ENCODE measurements around the gene PPP1R26. TPM values are rescaled to one million over a fixed set of nuclear protein-coding genes. Genes with fewer than 3 reads are reported as not detected.

Gene PPP1R26
- total RNA-seq, 1 donor from 2014 or later = 7.9 TPM

GRCh38 chr9:135514342-135515082, 34.9 kb downstream of the PPP1R26 start:
- no peaks in the 10 kb centered on the region for H3K27me3 ChIP-seq
- H3K4me1 ChIP-seq = no peaks in the 10 kb centered on the region
- no peak for DNase-seq (ENCODE audit: extremely low spot score in 2 of 2)
- H3K36me3 ChIP-seq = no peaks in the 10 kb centered on the region
- no peak overlapping the region for H3K4me3 ChIP-seq
- TF ChIP-seq CTCF (IDR thresholded peaks at IDR 0.05) (no peak), POLR2AphosphoS5 (IDR thresholded peaks at IDR 0.05; ENCODE audit: insufficient read depth in 1 of 2, low read depth in 1 of 2) (no peak), POLR2A (IDR thresholded peaks at IDR 0.05) (no peak)
- intact Hi-C loops (cut with DNase I) = no loop called here
- no peaks in the 10 kb centered on the region for H3K9me3 ChIP-seq
- H3K27ac ChIP-seq = no peak overlapping the region

- H3K36me3 ChIP-seq = no peaks in the 10 kb centered on the region
- H3K4me3 ChIP-seq = no peak overlapping the region
- H3K27me3 ChIP-seq = no peaks in the 10 kb centered on the region
- TF ChIP-seq POLR2A (IDR thresholded peaks at IDR 0.05) (no peak), CTCF (IDR thresholded peaks at IDR 0.05) (no peak), POLR2AphosphoS5 (IDR thresholded peaks at IDR 0.05; ENCODE audit: insufficient read depth in 1 of 2, low read depth in 1 of 2) (no peak)
- DNase-seq (ENCODE audit: extremely low spot score in 2 of 2) = no peak
- no peaks in the 10 kb centered on the region for H3K4me1 ChIP-seq
- no peaks in the 10 kb centered on the region for H3K9me3 ChIP-seq
- intact Hi-C loops (cut with DNase I) = no loop called here
- no peak overlapping the region for H3K27ac ChIP-seq
Observed at GRCh38 chr9:135515083-135515951, 35.7 kb downstream of the PPP1R26 start.

GRCh38 chr9:135516132-135516860, 36.7 kb downstream of the PPP1R26 start:
- Histone ChIP-seq H3K9me3 (no peaks in the 10 kb centered on the region), H3K4me1 (no peaks in the 10 kb centered on the region), H3K27ac (no peak overlapping the region), H3K36me3 (no peaks in the 10 kb centered on the region), H3K4me3 (no peak overlapping the region), H3K27me3 (no peaks in the 10 kb centered on the region)
- DNase-seq (ENCODE audit: extremely low spot score in 2 of 2) = no peak
- intact Hi-C loops (cut with DNase I) = no loop called here
- no peak for TF ChIP-seq POLR2A (IDR thresholded peaks at IDR 0.05)
- TF ChIP-seq POLR2AphosphoS5 (IDR thresholded peaks at IDR 0.05; ENCODE audit: insufficient read depth in 1 of 2, low read depth in 1 of 2) = no peak
- TF ChIP-seq CTCF (IDR thresholded peaks at IDR 0.05) = no peak

DNA sequence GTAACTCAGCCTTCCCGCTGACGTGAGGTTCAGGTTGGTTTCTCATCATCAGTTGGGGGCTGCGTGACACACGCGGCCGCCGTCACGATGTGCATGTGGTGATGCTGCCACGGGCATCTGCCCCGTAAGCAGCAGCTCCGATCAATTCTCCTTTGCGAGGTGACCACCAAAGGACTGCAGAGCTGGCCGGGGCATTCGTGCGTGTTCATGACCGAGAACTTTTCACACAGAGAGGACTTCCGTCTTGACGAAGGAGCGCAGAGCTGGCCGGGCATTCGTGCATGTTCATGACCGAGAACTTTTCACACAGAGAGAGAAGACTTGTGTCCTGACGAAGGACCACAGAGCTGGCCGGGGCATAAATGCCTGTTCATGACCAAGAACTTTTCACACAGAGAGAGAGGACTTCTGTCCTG, 37.8 kb downstream of the PPP1R26 start:
- H3K4me3 ChIP-seq = no peak overlapping the region
- no peaks in the 10 kb centered on the region for H3K36me3 ChIP-seq
- intact Hi-C loops (cut with DNase I) = no loop called here
- H3K9me3 ChIP-seq = no peaks in the 10 kb centered on the region
- no peaks in the 10 kb centered on the region for H3K4me1 ChIP-seq
- H3K27ac ChIP-seq = no peak overlapping the region
- no peak for DNase-seq (ENCODE audit: extremely low spot score in 2 of 2)
- TF ChIP-seq CTCF (IDR thresholded peaks at IDR 0.05) = no peak
- TF ChIP-seq POLR2AphosphoS5 (IDR thresholded peaks at IDR 0.05; ENCODE audit: insufficient read depth in 1 of 2, low read depth in 1 of 2) = no peak
- no peak for TF ChIP-seq POLR2A (IDR thresholded peaks at IDR 0.05)
- no peaks in the 10 kb centered on the region for H3K27me3 ChIP-seq
